NCI-H2196 treated with DMSO at 0.1 percent for 48 hours (cell line): ENCODE results near the gene CCZ1B.
"Not testable (repeated sequence)": the region's sequence is repeated elsewhere in the genome, so short reads cannot be mapped to it uniquely, and the experiment has no call there.

Experiments
- DNase-seq: peaks from one replicate; lab custom pipeline; 2025; ENCODE audit not compliant: unreplicated experiment; lab: John Stamatoyannopoulos, UW

CCZ1B gene

GRCh38 chr7:6831018-6831725, 5.1 kb upstream of the CCZ1B start:
- no peak for DNase-seq

- DNase-seq, result not testable (repeated sequence)
Measured at GRCh38 chr7:6830026-6830425, 4.0 kb upstream of the CCZ1B start.

- not testable (repeated sequence) for DNase-seq
Measured at GRCh38 chr7:6829616-6830015, 3.5 kb upstream of the CCZ1B start.

DNA sequence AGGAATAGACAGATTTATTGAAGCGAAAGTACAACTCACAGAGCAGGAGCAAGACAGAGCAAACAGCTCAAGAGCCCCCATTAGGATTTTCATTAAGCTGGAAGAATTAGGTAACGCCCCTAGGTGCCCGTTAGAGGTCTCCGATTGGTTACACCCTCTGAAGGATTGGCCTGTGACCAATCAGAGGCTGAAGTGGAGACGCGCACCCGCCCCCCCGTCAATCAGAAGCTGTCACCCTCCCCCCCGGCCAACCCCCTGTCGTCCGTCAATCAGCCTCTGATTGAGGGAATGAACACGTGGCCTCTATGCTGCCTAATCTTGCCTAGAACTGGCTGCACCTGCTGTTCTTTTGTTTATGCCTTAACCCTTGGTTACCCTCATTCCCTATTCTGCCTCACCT, 1.1 kb upstream of the CCZ1B start:
- DNase-seq, result not testable (repeated sequence)

- not testable (repeated sequence) for DNase-seq
Measured at GRCh38 chr7:6825236-6826125, 594 bp downstream of the CCZ1B start.

DNA sequence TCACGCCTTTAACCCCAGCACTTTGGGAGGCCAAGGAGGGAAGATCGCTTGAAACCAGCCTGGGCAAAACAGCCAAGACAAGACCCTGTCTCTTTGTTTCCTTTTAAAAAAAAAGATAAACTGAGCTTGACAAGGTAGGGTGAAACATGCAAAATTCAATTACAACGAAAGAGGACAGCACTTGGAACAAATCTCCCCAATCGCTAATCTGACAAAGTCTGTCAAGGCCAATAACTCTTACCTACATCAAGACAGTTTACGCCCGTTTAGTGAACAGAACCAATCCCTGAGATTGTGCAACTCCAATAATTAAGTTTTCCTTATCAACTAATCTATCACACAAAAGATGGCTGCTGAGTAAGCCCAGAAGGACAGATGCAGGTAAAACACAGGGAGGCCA, 4.5 kb downstream of the CCZ1B start:
- not testable (repeated sequence) for DNase-seq

- DNase-seq, result not testable (repeated sequence)
Measured at GRCh38 chr7:6815470-6815869, 10.6 kb downstream of the CCZ1B start.

DNA sequence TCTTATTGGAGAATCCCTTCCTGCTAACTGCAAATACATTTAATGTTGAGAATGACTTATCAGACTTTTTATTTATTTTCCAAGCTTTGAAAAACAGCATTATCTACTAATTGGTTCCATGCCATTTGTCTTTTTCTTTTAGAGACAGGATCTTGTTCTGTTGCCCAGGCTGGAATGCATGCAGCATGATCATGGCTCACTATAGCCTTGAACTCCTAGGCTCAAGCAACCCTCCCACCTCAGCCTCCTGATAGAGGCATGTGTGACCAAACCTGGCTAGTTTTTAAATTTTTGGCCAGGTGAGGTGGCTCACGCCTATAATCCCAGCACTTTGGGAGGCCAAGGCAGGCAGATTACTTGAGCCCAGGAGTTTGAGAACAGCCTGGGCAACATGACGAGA, 13.1 kb downstream of the CCZ1B start:
- not testable (repeated sequence) for DNase-seq

GRCh38 chr7:6807959-6808358, 18.1 kb downstream of the CCZ1B start:
- DNase-seq, result not testable (repeated sequence)

DNA sequence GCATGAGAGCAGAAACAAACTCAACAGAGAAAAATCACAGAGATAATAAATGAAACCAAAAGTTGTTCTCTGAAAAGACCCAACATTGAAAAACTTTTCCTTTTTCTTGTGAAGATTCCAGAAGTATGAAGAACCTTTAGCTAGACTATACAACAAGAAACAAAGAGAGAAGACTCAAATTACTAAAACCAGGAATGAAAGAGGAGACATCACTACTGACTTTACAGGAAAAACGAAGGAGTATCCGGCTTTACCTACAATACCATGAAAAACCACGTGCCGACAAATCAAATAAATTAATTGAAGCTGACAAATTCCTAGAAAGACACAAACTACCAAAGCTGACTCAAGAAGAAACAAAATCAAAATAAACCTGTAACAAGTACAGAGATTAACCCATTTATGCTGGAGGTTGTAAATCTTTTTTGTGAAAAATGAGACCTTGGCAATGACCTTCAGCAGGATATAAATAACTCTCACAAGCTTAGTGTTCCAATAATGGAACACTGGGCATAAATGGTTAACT, 18.6 kb downstream of the CCZ1B start:
- DNase-seq, result not testable (repeated sequence)

GRCh38 chr7:6800331-6800730, 25.7 kb downstream of the CCZ1B start:
- not testable (repeated sequence) for DNase-seq

- not testable (repeated sequence) for DNase-seq
Measured at GRCh38 chr7:6799887-6800286, 26.2 kb downstream of the CCZ1B start.

GRCh38 chr7:6798047-6798446, 28.0 kb downstream of the CCZ1B start:
- not testable (repeated sequence) for DNase-seq

GRCh38 chr7:6797218-6797617, 28.9 kb downstream of the CCZ1B start:
- not testable (repeated sequence) for DNase-seq

- DNase-seq, result not testable (repeated sequence)
Measured at GRCh38 chr7:6794276-6794675, 31.8 kb downstream of the CCZ1B start.

GRCh38 chr7:6792113-6792872, 33.8 kb downstream of the CCZ1B start:
- DNase-seq, result not testable (repeated sequence)

DNA sequence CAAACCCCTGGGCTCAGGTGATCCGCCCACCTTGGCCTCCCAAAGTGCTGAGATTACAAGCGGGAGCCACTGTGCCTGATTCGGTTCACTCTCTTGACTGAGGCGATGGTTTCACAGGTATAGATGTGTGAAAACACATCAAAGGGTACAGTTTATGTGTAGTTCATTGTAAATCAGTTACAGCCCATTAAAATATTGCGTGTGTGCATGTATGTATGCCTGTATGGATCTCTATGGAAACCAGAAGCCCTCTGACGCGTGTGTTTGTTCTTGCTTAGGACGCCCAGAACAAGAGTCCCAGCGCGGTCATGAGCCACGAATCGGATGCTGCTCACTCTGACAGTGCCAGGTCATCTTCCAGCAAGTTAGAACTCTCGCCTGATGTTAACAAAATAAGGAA, 36.7 kb downstream of the CCZ1B start:
- DNase-seq, result not testable (repeated sequence)

- not testable (repeated sequence) for DNase-seq
Measured at GRCh38 chr7:6781581-6781980, 44.5 kb downstream of the CCZ1B start.

DNA sequence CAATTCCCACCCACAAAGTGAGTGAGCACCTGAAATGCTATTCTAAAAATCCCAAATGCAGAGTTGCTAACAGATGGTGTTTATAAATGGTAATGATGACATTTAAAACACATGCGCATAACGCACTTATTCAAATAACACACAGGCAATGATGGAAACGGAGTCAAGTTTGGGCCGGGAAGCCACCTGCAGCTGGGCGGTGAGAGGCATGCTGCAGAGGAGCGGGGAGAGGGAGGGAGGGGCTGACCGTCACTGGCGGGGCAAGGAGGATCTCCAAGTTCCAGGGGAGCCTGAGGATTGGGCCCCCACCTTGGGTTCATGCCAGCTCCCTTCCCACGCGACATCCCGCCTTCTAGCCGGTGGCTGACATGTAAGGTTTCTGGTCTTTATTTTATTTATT, 64.9 kb downstream of the CCZ1B start:
- not testable (repeated sequence) for DNase-seq

- DNase-seq, result not testable (repeated sequence)
Measured at GRCh38 chr7:6753964-6754363, 72.1 kb downstream of the CCZ1B start, which contains the start of gene RSPH10B2. TSS of gene RSPH10B2 (plus strand) at chr7:6754103. CDS start at chr7:6757678, 3,575 bp downstream.

DNA sequence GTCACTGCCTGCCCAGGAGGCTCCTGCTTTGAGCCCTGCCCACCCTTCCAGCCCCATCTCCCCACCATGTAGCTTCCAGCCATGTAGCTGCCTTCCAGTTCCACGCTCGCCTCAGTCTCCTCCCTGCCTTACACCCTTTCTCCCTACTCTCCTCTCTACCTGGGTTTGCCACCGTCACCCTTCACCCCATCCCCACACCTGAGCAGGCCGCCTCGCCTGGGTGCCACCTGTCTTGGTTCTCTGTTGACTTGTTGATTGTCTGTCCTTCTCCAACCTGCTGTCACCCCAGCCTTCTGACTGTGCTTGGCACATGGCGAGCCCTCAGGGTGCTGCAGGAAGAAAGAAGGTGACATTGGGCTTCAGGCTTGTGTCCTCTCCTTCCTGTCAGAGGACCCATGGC, 75.9 kb downstream of the CCZ1B start:
- not testable (repeated sequence) for DNase-seq
